NCI-H69 (cell line): Measurements from ENCODE around the gene DCUN1D3.
"Not testable (repeated sequence)": the region's sequence is repeated elsewhere in the genome, so short reads cannot be mapped to it uniquely, and the experiment has no call there.

Source experiments
- DNase-seq: peaks from one replicate; lab custom pipeline; 2025; lab: John Stamatoyannopoulos, UW

Gene DCUN1D3

DNA sequence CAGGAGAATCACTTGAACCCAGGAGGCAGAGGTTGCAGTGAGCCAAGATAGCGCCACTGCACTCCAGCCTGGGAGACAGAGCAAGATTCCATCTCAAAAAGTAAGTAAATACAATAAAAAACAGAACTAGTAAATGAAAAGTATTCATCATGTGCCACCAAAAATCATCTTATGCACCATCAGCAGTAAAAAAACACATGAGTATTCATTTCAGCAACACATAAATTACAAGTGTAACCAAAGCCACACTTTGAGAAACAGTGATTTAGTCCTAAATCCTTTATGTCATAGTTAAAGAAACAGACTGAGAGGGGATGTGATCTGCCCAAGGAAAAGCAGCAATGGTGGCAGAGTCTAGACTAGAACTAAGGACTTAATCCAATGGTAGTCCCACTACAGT is 13.0 kb downstream of the DCUN1D3 start:
- DNase-seq = no peak

DNA sequence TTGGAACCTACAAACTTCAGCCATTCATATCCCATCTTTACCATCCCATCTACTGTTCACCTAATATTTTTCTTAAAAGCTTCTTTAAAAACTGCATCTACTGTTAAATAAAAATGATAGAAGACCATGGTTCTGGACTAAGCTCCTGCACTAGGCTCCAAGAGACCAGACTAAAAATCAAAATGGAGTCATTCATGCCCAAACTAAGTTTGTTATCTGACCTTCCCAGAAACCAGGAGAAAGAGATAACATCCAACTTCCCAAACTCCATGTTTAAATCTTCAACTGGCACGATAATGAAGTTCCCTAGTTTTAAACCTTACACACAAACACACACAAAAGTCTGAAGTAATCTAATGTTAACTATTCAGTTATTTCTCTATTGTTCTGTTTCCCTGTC is 13.8 kb downstream of the DCUN1D3 start:
- no peak for DNase-seq

DNA sequence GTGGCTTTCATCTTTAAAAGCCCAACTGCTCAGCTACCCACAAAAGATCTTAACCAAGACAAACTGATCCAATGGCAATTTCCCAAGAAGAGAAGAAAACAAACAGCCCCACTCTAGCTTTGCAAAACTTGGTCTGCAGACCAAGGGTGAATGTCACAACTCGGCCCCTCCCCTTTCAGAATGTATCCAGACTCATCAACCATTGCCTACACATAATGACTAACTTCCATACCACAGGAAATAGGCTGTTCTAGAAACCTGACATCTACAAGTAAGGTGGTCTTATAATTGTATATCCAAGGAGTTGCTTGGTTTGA is 16.0 kb downstream of the DCUN1D3 start:
- no peak for DNase-seq

- DNase-seq = no peak
Measured at GRCh38 chr16:20883554-20884239, 16.5 kb downstream of the DCUN1D3 start.

DNA sequence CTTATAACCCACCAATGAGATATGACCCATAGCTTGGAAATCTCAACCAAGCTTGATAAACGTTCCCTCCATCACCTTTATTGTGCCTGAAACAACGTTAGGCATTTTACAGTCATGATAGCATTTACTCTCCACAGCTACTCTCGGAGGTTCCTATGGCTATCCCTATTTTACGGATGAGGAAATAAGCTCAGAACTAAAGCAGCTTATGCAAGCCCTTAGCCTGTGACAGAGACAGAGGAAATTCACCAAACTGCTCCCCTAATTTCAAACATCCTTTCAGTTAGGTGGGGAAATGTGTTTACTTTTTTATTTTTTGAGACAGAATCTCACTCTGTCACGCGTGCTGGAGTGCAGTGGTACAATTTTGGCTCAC is 18.7 kb downstream of the DCUN1D3 start:
- DNase-seq = no peak

GRCh38 chr16:20880867-20881502 is 19.2 kb downstream of the DCUN1D3 start:
- DNase-seq = no peak

DNA sequence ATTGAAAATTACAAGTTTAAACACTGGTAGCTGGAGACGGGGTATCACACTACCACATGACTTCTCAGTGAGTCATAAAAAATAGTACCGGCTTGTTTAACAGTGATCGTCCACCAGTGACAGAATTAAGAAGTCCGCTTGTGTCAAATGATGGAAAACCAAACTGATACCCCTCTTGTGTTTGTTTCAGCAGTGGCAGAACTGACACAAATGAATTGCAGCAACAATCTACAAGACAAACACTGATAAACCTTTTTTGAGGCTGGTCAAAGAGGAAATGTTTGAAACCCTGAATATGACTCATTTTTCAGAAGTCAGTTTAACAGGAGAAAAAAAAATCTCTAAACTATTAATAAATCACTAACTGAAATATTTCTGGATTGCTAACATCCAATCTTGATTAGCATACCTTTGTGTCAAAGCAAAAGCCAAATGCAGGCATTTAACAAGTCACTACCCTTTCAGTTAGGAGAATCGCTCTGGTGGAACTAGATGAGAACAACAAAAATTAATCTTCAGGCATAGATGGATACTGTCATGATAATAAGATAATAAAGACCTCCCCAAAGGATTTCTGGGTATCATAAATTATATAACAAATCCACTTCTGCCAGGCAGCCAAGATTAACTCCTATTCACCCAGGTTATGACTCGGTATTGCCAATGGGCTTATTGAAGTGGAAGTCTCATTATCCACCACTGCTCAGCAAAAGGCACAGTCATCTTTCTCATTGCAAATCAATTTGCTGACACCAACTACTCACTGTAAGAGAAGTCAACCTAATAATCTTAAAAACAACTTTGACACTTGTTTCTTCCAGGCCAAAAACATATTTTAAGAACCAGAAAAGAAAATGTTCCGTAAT is 20.8 kb downstream of the DCUN1D3 start:
- no peak for DNase-seq

DNA sequence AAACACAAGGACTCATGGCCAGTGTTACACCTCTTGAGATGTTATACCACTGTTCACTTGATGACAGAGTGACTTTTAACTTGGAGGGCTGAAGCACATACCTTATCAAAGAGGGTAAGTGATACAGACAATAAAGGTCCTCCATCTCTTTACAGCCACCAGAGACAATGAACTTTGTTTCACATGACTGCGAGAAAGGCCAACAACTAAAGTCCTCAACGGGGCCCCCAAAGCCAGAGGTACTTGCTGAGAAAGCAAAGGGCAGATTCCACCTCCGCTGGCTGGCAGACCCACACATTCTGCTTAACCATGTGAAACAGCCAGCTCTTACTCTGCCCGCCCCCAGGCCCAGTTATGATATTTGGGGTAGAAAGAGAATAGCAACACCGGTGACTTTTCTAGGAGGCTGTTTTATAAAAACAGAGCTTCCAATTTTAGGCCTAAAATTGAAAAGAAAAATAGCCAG is 21.4 kb downstream of the DCUN1D3 start:
- no peak for DNase-seq

DNA sequence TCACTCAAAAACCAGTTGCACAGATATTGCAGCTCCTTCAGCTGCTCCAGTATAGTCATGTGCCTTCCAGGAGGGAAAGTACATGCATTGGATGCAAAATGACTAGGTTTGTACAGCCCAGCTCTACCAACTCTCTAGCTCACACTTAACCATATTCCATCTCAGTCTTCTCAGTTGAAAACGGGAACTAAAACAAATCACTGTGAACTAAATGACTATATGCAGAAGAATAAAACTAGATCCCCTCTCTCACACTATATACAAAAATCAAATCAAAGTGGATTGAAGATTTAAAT is 24.9 kb downstream of the DCUN1D3 start:
- DNase-seq = no peak

- no peak for DNase-seq
Measured at GRCh38 chr16:20874088-20874581, 26.0 kb downstream of the DCUN1D3 start.

DNA sequence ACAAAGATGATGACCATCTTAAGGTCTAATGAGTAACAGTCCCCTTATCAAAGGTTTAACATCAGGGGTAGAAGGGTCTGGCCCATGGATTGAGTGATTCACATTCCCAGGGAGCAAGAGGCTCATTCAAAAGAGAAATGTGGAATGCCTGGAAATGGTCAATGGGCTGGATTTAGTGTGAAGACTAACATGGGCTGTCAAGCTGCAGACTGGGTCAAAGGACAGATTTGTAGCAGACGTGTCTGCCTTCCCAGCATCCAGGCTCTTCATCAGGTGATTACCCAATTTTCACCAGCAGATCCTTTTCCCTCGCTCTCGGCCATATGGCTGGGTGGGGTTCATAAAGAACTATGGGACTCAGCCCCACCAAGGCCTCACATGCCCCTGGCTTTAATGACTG is 26.8 kb downstream of the DCUN1D3 start:
- DNase-seq = no peak

DNA sequence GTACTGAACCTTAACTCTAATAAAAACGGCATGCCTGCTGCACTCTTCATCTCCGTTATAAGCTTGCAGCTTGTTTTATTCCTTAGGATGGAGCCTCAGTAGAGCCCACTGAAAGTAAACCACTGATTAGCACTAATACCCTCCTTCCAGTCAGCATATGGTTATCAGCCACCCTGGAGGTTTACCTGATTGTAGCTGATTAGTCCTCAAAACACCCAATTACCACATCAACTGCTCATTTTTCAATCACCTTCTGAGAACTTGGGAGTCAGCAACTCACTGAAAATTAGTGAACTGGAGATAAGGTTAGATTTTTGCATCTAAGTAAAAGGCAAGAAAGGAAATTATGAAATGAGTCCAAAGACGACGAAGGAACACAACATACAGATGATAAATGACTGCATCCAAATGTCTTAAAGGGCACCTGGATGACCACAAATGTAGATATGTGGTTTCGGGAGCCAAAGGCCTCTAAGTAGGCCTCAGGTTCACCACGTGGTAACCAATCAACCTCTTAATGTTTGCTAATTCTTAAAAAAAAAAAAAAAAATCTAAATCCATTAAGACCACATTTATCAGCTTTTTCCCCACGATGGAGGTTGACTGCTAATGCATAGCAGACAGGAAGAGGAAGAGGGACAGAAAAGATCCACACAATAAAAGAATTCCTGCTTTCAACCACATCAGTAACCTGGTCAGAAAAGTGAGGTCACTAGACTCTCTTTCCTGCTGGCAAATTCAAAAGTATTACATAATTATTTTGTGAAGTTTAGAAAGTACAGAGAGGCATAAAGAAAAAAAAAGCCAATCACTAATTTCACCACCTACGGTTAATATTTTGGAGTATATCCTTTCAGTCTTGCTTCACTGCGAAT is 28.0 kb downstream of the DCUN1D3 start:
- DNase-seq = no peak

DNA sequence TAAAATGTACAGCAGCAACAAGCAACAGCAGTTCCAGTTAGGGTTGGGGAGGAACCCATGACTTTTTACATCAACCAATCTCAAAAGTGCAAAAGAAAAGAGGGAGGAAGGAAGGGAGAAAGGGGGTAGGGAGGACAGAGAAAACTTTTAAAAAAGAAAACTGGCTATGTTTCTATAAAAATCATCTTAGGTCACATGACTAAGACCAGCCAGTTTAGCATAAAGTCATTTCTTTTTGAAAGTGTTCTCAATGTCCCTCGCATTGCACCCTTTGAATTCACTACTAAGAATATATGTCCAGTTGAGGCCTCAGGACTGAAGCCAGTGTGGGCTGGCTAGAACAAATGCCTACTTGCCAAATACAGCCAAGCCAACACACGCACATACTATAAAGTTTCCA is 28.9 kb downstream of the DCUN1D3 start:
- no peak for DNase-seq

DNA sequence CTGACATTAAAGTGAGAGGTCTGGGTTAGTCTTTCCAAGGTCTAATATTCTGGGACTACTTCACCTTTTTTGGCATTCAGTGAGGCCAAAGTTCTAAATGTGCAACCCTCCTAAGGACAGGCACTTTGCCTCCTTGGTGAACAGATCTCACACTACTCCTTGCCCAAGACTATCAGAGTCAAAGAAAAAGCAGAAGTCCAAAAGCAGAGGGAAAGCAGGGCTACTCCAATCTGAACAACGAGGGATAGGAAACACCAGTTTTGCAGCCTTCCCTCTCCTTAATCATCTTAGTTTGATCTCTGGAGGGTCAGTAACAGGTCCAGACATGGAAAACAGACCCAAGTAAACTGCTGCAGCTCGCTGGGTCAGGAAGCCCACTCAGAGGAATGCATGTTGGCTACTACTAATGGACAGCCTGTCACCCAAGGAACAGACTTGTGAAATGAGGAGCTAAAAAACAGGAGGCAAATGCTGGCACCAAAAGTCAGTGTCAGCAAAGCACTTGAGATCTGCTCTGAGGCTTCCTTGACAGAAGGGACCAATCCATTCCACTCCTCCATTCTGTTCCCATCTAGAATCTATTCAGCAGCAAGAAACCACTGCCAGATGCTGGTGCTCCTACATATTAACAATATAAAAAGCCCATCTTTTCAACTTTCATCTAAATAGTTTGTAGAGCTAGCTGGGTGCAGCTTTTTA is 29.9 kb downstream of the DCUN1D3 start:
- no peak for DNase-seq

DNA sequence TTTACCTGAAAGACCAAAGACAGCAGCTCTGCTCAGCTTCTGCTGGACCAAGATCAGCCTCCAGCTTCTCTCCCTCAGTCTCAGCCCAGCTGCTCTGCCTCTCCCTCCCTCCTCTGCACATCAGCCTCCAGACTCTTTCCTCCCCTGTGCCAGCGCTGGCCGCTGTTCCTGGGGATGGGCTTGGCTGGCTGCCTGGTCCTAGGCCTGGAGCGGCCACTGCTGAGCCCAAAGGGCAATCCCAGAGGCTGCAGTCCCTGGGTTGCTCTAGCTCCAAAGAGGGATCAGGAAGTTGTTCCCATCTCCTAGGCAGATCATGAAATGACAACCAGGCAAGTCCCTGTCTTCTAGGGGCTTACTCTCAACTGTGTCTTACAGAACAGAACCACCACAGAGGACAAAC is 31.3 kb downstream of the DCUN1D3 start:
- DNase-seq = peak; percentile 38

GRCh38 chr16:20867585-20867984 is 32.6 kb downstream of the DCUN1D3 start:
- DNase-seq = no peak

DNA sequence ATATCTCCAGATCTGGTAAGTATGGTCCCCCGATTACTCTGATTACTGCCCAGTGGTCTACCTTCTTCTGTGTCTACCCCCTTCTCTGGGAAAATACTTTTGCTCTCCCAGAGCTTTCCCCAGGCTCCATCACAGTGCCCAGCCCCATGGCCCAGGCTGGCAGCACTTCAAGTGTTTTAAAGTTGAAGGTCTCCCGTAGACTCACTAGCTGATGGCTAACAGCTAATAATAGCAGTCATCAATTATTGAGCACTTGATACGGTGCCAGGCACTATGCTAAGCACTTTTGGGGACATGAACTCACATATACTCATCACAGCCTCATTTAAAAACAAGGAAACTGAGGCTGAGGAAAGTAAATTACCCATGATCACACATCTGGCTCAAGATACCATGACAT is 33.4 kb downstream of the DCUN1D3 start:
- no peak for DNase-seq

- DNase-seq = no peak
Measured at GRCh38 chr16:20866145-20866772, 33.9 kb downstream of the DCUN1D3 start.

GRCh38 chr16:20865420-20866131 is 34.6 kb downstream of the DCUN1D3 start:
- DNase-seq = no peak

GRCh38 chr16:20864376-20864775 is 35.8 kb downstream of the DCUN1D3 start:
- not testable (repeated sequence) for DNase-seq
